Measurements from ENCODE around the gene CACNA1S. TPM values are rescaled to one million over a fixed set of nuclear protein-coding genes. Genes with fewer than 3 reads are reported as not detected.

CACNA1S gene
- total RNA-seq, 1 experiment from 2014 or later = not detected

DNA sequence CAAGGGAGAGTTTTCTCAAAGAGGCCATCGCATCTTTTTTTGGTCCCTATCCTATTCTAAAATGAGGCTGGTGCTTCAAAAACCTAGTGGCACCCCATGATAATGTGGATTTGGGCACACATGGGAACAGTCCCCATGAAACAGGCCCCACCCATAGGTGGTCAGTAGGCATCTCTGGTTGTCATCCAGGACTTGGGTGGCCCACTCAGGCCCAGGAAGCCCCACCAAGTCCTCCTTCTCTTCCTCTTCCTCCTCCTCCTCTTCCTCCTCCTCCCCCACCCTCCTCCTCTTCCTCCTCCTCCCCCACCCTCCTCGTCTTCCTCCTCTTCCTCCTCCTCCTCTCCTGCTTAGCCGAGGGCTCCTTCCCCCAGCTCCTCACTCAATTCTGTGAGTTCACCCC lies 554 bp downstream of the CACNA1S start:
- Histone ChIP-seq H3K27me3 (replicated peaks; ENCODE audit: insufficient read depth, low read depth, low read length, poor library complexity) (no peaks in the 10 kb centered on the region), H3K4me1 (ENCODE audit: insufficient read depth, low read length, poor library complexity, severe bottlenecking) (peaks cover 8% of the 10 kb centered on the region), H3K4me3 (ENCODE audit: low read depth, low read length, poor library complexity, severe bottlenecking) (no peak overlapping the region), H3K36me3 (ENCODE audit: insufficient read depth, low read length, poor library complexity, severe bottlenecking) (no peaks in the 10 kb centered on the region), H3K9me3 (ENCODE audit: low read depth, low read length, poor library complexity, severe bottlenecking) (no peaks in the 10 kb centered on the region), H3K27ac (ENCODE audit: low read depth, low read length, poor library complexity, severe bottlenecking) (no peak overlapping the region)
- CTCF ChIA-PET = no interaction called here
- intact Hi-C loops (cut with micrococcal nuclease; ENCODE audit: unreplicated experiment) = loop anchor here (10.0 kb wide), 1 partner anchor 557 kb away; no protein-coding TSS in a partner anchor
- BruUV-seq (replicated peaks) = no TSS peak
- DNase-seq (ENCODE audit: low spot score) = no peak
- POLR2A ChIA-PET (ENCODE audit: low non-redundant PET) = no interaction called here
- TF ChIP-seq EZH2 (IDR thresholded peaks at IDR 0.05; ENCODE audit: borderline replicate concordance, low read depth, low read length, poor library complexity, severe bottlenecking) = no peak
- TF ChIP-seq, protein P1, sequence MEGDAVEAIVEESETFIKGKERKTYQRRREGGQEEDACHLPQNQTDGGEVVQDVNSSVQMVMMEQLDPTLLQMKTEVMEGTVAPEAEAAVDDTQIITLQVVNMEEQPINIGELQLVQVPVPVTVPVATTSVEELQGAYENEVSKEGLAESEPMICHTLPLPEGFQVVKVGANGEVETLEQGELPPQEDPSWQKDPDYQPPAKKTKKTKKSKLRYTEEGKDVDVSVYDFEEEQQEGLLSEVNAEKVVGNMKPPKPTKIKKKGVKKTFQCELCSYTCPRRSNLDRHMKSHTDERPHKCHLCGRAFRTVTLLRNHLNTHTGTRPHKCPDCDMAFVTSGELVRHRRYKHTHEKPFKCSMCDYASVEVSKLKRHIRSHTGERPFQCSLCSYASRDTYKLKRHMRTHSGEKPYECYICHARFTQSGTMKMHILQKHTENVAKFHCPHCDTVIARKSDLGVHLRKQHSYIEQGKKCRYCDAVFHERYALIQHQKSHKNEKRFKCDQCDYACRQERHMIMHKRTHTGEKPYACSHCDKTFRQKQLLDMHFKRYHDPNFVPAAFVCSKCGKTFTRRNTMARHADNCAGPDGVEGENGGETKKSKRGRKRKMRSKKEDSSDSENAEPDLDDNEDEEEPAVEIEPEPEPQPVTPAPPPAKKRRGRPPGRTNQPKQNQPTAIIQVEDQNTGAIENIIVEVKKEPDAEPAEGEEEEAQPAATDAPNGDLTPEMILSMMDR (conservative IDR thresholded peaks at IDR 0.05; ENCODE audit: low read depth, low read length) = no peak

DNA sequence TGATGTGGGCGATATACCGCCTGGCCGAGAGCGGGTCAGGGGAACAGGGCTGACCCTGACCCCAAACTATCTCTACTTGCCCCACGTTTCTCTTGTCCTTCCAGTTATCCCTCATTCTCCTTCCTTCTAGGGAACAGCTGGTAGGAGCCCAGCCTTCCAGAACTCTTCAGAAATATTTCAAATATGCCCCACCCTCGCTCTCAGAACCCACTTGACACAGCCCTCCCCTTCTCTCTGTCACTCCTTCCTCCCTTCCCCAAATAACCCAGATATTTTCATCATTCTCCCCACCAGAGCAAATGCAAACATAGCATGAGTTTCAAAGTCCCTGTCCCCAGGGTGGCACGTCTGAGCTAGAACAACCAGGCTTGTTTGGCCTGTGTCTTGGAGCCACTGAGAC lies 1.1 kb downstream of the CACNA1S start:
- POLR2A ChIA-PET (ENCODE audit: low non-redundant PET) = no interaction called here
- intact Hi-C loops (cut with micrococcal nuclease; ENCODE audit: unreplicated experiment) = loop anchor here (10.0 kb wide), 1 partner anchor 556 kb away; no protein-coding TSS in a partner anchor

DNA sequence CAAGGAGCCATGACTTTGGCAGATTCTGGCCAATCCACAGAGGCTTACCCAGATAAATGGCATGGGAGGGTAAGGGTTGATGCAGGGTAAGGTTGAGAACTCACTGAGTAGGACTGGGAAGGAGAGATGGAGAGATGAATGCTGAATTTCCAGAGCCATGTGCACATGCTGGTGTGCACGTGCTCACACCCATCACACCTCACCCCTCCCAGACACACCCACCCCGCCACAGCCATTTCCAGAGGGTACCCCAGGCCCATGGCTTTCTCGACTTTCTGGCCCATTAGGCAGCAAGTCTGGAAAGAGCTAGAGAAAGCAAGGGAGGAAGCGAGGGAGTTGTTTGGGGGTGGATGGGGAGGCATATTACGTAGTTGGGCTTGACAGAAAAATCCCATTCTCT lies 1.6 kb downstream of the CACNA1S start:
- no TSS peak for BruUV-seq (replicated peaks)
- ChIA-PET CTCF (no interaction called here), POLR2A (ENCODE audit: low non-redundant PET) (no interaction called here)
- DNase-seq (ENCODE audit: low spot score) = no peak
- Histone ChIP-seq H3K27ac (ENCODE audit: low read depth, low read length, poor library complexity, severe bottlenecking) (no peak overlapping the region), H3K36me3 (ENCODE audit: insufficient read depth, low read length, poor library complexity, severe bottlenecking) (no peaks in the 10 kb centered on the region), H3K4me1 (ENCODE audit: insufficient read depth, low read length, poor library complexity, severe bottlenecking) (peaks cover 8% of the 10 kb centered on the region), H3K27me3 (replicated peaks; ENCODE audit: insufficient read depth, low read depth, low read length, poor library complexity) (no peaks in the 10 kb centered on the region), H3K9me3 (ENCODE audit: low read depth, low read length, poor library complexity, severe bottlenecking) (no peaks in the 10 kb centered on the region), H3K4me3 (ENCODE audit: low read depth, low read length, poor library complexity, severe bottlenecking) (no peak overlapping the region)
- TF ChIP-seq, protein P1 (conservative IDR thresholded peaks at IDR 0.05; ENCODE audit: low read depth, low read length) = no peak
- no peak for TF ChIP-seq EZH2 (IDR thresholded peaks at IDR 0.05; ENCODE audit: borderline replicate concordance, low read depth, low read length, poor library complexity, severe bottlenecking)
- intact Hi-C loops (cut with micrococcal nuclease; ENCODE audit: unreplicated experiment) = loop anchor here (10.0 kb wide), 1 partner anchor 556 kb away; no protein-coding TSS in a partner anchor

More for the DNA sequence above, 1.1 kb downstream of the CACNA1S start:
- DNase-seq (ENCODE audit: low spot score) = no peak
- Histone ChIP-seq H3K4me3 (ENCODE audit: low read depth, low read length, poor library complexity, severe bottlenecking) (no peak overlapping the region), H3K4me1 (ENCODE audit: insufficient read depth, low read length, poor library complexity, severe bottlenecking) (peaks cover 8% of the 10 kb centered on the region), H3K36me3 (ENCODE audit: insufficient read depth, low read length, poor library complexity, severe bottlenecking) (no peaks in the 10 kb centered on the region), H3K27me3 (replicated peaks; ENCODE audit: insufficient read depth, low read depth, low read length, poor library complexity) (no peaks in the 10 kb centered on the region), H3K9me3 (ENCODE audit: low read depth, low read length, poor library complexity, severe bottlenecking) (no peaks in the 10 kb centered on the region), H3K27ac (ENCODE audit: low read depth, low read length, poor library complexity, severe bottlenecking) (no peak overlapping the region)
- BruUV-seq (replicated peaks) = no TSS peak
- CTCF ChIA-PET = no interaction called here
- TF ChIP-seq, protein P1 (conservative IDR thresholded peaks at IDR 0.05; ENCODE audit: low read depth, low read length) = no peak
- no peak for TF ChIP-seq EZH2 (IDR thresholded peaks at IDR 0.05; ENCODE audit: borderline replicate concordance, low read depth, low read length, poor library complexity, severe bottlenecking)

Measured in A673 (cell line).